K562 (cell line): ENCODE results near the gene VEGFA. TPM values are rescaled to one million over a fixed set of nuclear protein-coding genes. Genes with fewer than 3 reads are reported as not detected.

ENCODE experiments used
- DNMT1 ChIP-seq: fragments of 450-650 bp; IDR thresholded peaks from 2 replicates; pipeline ENCODE4 v1.6.1; 2016; ENCODE audit warnings: antibody characterized with exemption, mild to moderate bottlenecking
- ETV5 ChIP-seq: sonication (generic); formaldehyde crosslinking; IDR thresholded peaks from 2 replicates; pipeline ENCODE4 v1.4.0; 2020; ENCODE audit warnings: low read depth, mild to moderate bottlenecking, missing genetic modification reagents
- GTF2F1 ChIP-seq: IDR thresholded peaks from 2 replicates; pipeline ENCODE4 v1.6.1; 2011; ENCODE audit warnings: low read depth, low read length, improper control_type of control experiment
- HDAC6 ChIP-seq: IDR thresholded peaks from 2 replicates; pipeline ENCODE4 v1.6.1; 2012; ENCODE audit warnings: low read depth, mild to moderate bottlenecking, control low read depth, inconsistent platforms, low read length, moderate library complexity
- MCM2 ChIP-seq: fragments of 450-650 bp; IDR thresholded peaks from 2 replicates; pipeline ENCODE4 v1.6.1; 2017; ENCODE audit warnings: low read depth, mild to moderate bottlenecking
- MECOM ChIP-seq: fragments of 250-450 bp; sonication (Bioruptor Pico); IDR thresholded peaks from 2 replicates; pipeline ENCODE4 v1.8.0; 2022; ENCODE audit warnings: inconsistent platforms
- MTA3 ChIP-seq: fragments of 450-650 bp; formaldehyde crosslinking; IDR thresholded peaks from 2 replicates; pipeline ENCODE4 v1.6.1; 2017; ENCODE audit warnings: mild to moderate bottlenecking, borderline replicate concordance
- NONO ChIP-seq, 2 experiments: fragments of 200-400 bp in 1 of 2; fragments of 450-650 bp in 1 of 2; formaldehyde crosslinking in 1 of 2; IDR thresholded peaks; 2 replicates each; pipeline ENCODE4 v1.6.1; 2017; ENCODE audit warnings: low read depth in 2 of 2, mild to moderate bottlenecking in 2 of 2, moderate library complexity in 2 of 2, low read length in 1 of 2
- PHB ChIP-seq: fragments of 250-450 bp; sonication (Bioruptor Pico); IDR thresholded peaks from 2 replicates; pipeline ENCODE4 v1.5.0; 2021
- POLR2AphosphoS2 ChIP-seq: IDR thresholded peaks from 2 replicates; pipeline ENCODE4 v1.6.1; 2012; ENCODE audit warnings: low read length, improper control_type of control experiment
- POLR2AphosphoS5 ChIP-seq: IDR thresholded peaks from 2 replicates; pipeline ENCODE4 v1.6.1; 2011; ENCODE audit warnings: mild to moderate bottlenecking, low read depth, low read length, moderate library complexity; ENCODE audit not compliant: control insufficient read depth, insufficient read depth
- RFX7 ChIP-seq: fragments of 250-450 bp; sonication (Bioruptor Pico); IDR thresholded peaks from 2 replicates; pipeline ENCODE4 v1.5.1; 2021; ENCODE audit warnings: mild to moderate bottlenecking
- SLC30A9 ChIP-seq: fragments of 250-450 bp; sonication (Bioruptor Pico); IDR thresholded peaks from 2 replicates; pipeline ENCODE4 v1.8.0; 2022; ENCODE audit warnings: mild to moderate bottlenecking, moderate library complexity
- STAG1 ChIP-seq: sonication (generic); formaldehyde crosslinking; IDR thresholded peaks from 2 replicates; pipeline ENCODE4 v1.5.0; 2020; ENCODE audit warnings: missing genetic modification reagents, borderline replicate concordance
- ZBTB8A ChIP-seq: fragments of 450-650 bp; IDR thresholded peaks from 2 replicates; pipeline ENCODE4 v1.6.1; 2018; ENCODE audit warnings: mild to moderate bottlenecking, moderate library complexity; ENCODE audit not compliant: partially characterized antibody
- ZC3H11A ChIP-seq: IDR thresholded peaks from 2 replicates; pipeline ENCODE4 v1.6.1; 2012; ENCODE audit warnings: low read depth, low read length, improper control_type of control experiment
- ZNF699 ChIP-seq: fragments of 250-450 bp; sonication (Bioruptor Pico); IDR thresholded peaks from 2 replicates; pipeline ENCODE4 v1.8.0; 2021; ENCODE audit warnings: mild to moderate bottlenecking, moderate library complexity; ENCODE audit not compliant: insufficient replicate concordance
- ZNF764 ChIP-seq: fragments of 250-450 bp; sonication (Bioruptor Pico); IDR thresholded peaks from 2 replicates; pipeline ENCODE4 v1.4.0; 2020; ENCODE audit warnings: low read depth, mild to moderate bottlenecking, moderate library complexity
- polyA plus RNA-seq, 8 experiments: library from polyadenylated mRNA; depleted of rRNA in 4 of 8; stranded (reverse) in 5 of 8; unstranded in 3 of 8; fragments of >200 nt; fragmentation: Nextera tagmentation in 2 of 8; fragmentation: Illumina TruSeq in 1 of 8; extraction: Ambion mirVana in 2 of 8; extraction: Trizol in 1 of 8; gene quantifications; 2 replicates each; pipeline versions ENCODE4 v1.2.1 to v1.2.3, GENCODE V29; 2011 to 2014; ENCODE audit warnings: inconsistent platforms in 1 of 8, missing spikeins in 1 of 8
- total RNA-seq, 7 experiments: library from RNA; depleted of rRNA in 6 of 7; stranded (reverse); fragments of >200 nt in 6 of 7; fragmentation: Illumina TruSeq in 2 of 7; extraction: Trizol in 2 of 7; gene quantifications; 2 replicates each; pipeline versions ENCODE4 v1.2.1 to v1.2.3, GENCODE V29; 2011 to 2021; ENCODE audit warnings: low replicate concordance in 1 of 7
- TF ChIP-seq, protein P1 (sequence below): sonication (generic); formaldehyde crosslinking; IDR thresholded peaks from 2 replicates; pipeline ENCODE4 v1.8.0; 2022; ENCODE audit warnings: missing genetic modification reagents, mild to moderate bottlenecking, moderate library complexity, borderline replicate concordance
- TF ChIP-seq, protein P2 (sequence below): fragments of 450-650 bp; formaldehyde crosslinking; IDR thresholded peaks from 2 replicates; pipeline ENCODE4 v1.4.0; 2022; ENCODE audit warnings: missing genetic modification characterization
- TF ChIP-seq, protein P3 (sequence below), 2 experiments: fragments of 450-650 bp in 1 of 2; IDR thresholded peaks; 2 replicates each; pipeline ENCODE4 v1.6.1; 2011 to 2017; ENCODE audit warnings: low read depth in 2 of 2, antibody characterized with exemption in 1 of 2, borderline replicate concordance in 1 of 2, low read length in 1 of 2, mild to moderate bottlenecking in 1 of 2, mixed read lengths in 1 of 2; ENCODE audit not compliant: control insufficient read depth in 1 of 2
- TF ChIP-seq, protein P4 (sequence below): fragments of 450-650 bp; formaldehyde crosslinking; IDR thresholded peaks from 2 replicates; pipeline ENCODE4 v1.4.0; 2022; ENCODE audit warnings: missing genetic modification characterization

Gene VEGFA
- total and polyA plus RNA-seq, 9 of the 15 experiments (the other 6 are each of a cell fraction or from before 2014, with no cell fraction given), result 14.0 to 271 (median 124) TPM

DNA sequence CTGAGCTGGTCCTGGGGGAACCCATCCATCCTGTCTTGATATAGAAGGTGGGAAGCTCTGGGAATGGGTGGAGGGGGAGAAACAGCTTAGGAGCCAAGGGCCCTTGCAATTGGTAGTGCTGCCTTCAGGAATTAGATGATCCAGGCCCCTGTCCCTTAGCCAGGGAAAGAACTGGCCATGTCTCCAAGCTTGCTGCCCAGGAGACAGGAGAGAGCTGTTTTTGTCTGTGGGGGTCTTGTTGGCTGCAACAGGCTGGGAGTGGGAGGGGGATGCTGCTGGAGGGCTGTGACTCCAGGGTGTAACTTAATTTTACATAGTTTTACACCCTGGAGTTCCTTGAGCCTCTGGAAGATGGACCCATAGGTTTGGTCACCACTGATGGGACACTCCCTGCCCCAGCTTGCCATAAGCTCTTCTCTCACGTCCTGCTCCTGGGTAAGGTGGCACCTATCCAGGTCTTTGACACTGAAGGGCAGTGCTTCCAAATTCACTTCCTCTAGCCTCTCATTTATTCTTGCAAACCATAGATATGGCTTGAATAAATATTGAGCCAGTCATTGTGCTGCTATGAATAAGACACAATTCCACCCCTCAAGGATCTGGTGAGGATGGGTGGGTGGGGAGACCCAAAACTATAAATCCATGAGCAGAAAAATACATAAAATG, 16.8 kb downstream of the VEGFA start (continued):
- peak; percentile 83; the same call in 1 of the 2 replicates for TF ChIP-seq MTA3
- TF ChIP-seq, protein P1, sequence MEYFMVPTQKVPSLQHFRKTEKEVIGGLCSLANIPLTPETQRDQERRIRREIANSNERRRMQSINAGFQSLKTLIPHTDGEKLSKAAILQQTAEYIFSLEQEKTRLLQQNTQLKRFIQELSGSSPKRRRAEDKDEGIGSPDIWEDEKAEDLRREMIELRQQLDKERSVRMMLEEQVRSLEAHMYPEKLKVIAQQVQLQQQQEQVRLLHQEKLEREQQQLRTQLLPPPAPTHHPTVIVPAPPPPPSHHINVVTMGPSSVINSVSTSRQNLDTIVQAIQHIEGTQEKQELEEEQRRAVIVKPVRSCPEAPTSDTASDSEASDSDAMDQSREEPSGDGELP, result no peak
- TF ChIP-seq SLC30A9 (CRISPR knock-in tag), result no peak
- no peak for TF ChIP-seq ZBTB8A
- TF ChIP-seq RFX7 (CRISPR knock-in tag), result no peak
- TF ChIP-seq, protein P2, sequence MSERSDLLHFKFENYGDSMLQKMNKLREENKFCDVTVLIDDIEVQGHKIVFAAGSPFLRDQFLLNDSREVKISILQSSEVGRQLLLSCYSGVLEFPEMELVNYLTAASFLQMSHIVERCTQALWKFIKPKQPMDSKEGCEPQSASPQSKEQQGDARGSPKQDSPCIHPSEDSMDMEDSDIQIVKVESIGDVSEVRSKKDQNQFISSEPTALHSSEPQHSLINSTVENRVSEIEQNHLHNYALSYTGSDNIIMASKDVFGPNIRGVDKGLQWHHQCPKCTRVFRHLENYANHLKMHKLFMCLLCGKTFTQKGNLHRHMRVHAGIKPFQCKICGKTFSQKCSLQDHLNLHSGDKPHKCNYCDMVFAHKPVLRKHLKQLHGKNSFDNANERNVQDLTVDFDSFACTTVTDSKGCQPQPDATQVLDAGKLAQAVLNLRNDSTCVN (CRISPR knock-in tag), result peak; percentile 55; the same call in 1 of the 2 replicates
- no peak for TF ChIP-seq ETV5 (CRISPR knock-in tag)
- no peak for TF ChIP-seq ZC3H11A
- no peak for TF ChIP-seq DNMT1
- TF ChIP-seq, protein P3, sequence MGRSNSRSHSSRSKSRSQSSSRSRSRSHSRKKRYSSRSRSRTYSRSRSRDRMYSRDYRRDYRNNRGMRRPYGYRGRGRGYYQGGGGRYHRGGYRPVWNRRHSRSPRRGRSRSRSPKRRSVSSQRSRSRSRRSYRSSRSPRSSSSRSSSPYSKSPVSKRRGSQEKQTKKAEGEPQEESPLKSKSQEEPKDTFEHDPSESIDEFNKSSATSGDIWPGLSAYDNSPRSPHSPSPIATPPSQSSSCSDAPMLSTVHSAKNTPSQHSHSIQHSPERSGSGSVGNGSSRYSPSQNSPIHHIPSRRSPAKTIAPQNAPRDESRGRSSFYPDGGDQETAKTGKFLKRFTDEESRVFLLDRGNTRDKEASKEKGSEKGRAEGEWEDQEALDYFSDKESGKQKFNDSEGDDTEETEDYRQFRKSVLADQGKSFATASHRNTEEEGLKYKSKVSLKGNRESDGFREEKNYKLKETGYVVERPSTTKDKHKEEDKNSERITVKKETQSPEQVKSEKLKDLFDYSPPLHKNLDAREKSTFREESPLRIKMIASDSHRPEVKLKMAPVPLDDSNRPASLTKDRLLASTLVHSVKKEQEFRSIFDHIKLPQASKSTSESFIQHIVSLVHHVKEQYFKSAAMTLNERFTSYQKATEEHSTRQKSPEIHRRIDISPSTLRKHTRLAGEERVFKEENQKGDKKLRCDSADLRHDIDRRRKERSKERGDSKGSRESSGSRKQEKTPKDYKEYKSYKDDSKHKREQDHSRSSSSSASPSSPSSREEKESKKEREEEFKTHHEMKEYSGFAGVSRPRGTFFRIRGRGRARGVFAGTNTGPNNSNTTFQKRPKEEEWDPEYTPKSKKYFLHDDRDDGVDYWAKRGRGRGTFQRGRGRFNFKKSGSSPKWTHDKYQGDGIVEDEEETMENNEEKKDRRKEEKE (IDR thresholded peaks at IDR 0.05; ENCODE audit: borderline replicate concordance in 1 of 2, control insufficient read depth in 1 of 2, low read depth in 2 of 2, low read length in 1 of 2), result no peak
- TF ChIP-seq, protein P4, sequence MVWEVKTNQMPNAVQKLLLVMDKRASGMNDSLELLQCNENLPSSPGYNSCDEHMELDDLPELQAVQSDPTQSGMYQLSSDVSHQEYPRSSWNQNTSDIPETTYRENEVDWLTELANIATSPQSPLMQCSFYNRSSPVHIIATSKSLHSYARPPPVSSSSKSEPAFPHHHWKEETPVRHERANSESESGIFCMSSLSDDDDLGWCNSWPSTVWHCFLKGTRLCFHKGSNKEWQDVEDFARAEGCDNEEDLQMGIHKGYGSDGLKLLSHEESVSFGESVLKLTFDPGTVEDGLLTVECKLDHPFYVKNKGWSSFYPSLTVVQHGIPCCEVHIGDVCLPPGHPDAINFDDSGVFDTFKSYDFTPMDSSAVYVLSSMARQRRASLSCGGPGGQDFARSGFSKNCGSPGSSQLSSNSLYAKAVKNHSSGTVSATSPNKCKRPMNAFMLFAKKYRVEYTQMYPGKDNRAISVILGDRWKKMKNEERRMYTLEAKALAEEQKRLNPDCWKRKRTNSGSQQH (CRISPR knock-in tag), result peak; percentile 81; the same call in 1 of the 2 replicates
- peak; percentile 99 for TF ChIP-seq POLR2AphosphoS2
- TF ChIP-seq MCM2, result no peak
- no peak for TF ChIP-seq STAG1 (CRISPR knock-in tag)
- TF ChIP-seq PHB, result peak; percentile 97
- TF ChIP-seq ZNF699, result no peak
- TF ChIP-seq ZNF764 (CRISPR knock-in tag), result no peak
- 0 out of 2 replicates have a peak, but pooled peaks have one; percentile 11 for TF ChIP-seq HDAC6
- peak; percentile 32 for TF ChIP-seq POLR2AphosphoS5
- TF ChIP-seq GTF2F1, result no peak
- TF ChIP-seq MECOM, result 0 out of 2 replicates have a peak, but pooled peaks have one; percentile 41
- peak in 1 of 2 experiments; percentile 14; a peak in 1 of 4 replicates for TF ChIP-seq NONO (IDR thresholded peaks at IDR 0.05; ENCODE audit: low read depth in 2 of 2, low read length in 1 of 2)
